HFFc6 (cell line): ENCODE results near the gene DLG1. TPM values are rescaled to one million over a fixed set of nuclear protein-coding genes. Genes with fewer than 3 reads are reported as not detected.

Experiments
- DNase-seq: peaks from one replicate; pipeline ENCODE4 v3.0.0-alpha.2; 2018
- H3K27ac Mint-ChIP-seq: 2 replicates; pipeline ENCODE4 v1.8.0; 2020; ENCODE audit warnings: mild to moderate bottlenecking, mixed read lengths
- H3K27me3 Mint-ChIP-seq: 2 replicates; pipeline ENCODE4 v1.8.0; 2021; ENCODE audit warnings: mild to moderate bottlenecking, moderate library complexity, mixed read lengths; ENCODE audit not compliant: insufficient read depth
- H3K36me3 Mint-ChIP-seq: 2 replicates; pipeline ENCODE4 v1.8.0; 2021; ENCODE audit warnings: low read depth, mixed read lengths
- H3K4me1 Mint-ChIP-seq: 2 replicates; pipeline ENCODE4 v1.8.0; 2020; ENCODE audit warnings: low read depth, mixed read lengths
- H3K4me3 Mint-ChIP-seq: 2 replicates; pipeline ENCODE4 v1.8.0; 2020; ENCODE audit warnings: mild to moderate bottlenecking, moderate library complexity, mixed read lengths
- H3K9me3 Mint-ChIP-seq: 2 replicates; pipeline ENCODE4 v1.8.0; 2020; ENCODE audit warnings: mild to moderate bottlenecking, mixed read lengths
- total RNA-seq, 6 experiments: library from RNA; stranded (reverse); fragmentation: NEBNext Ultra II Directional; extraction: Animal tissue kit (Norgen Biotek cat#: 25700); gene quantifications; 2 replicates in 1 of 6; 3 replicates in 5 of 6; pipeline ENCODE4 v1.2.3, GENCODE V29; 2021
- TF ChIP-seq, protein P1 (sequence below): fragments of 200-600 bp; sonication (generic); IDR thresholded peaks from 2 replicates; pipeline ENCODE4 v1.5.0; 2021; ENCODE audit warnings: antibody characterized with exemption, mild to moderate bottlenecking

The DLG1 gene
- total RNA-seq, 6 experiments from 2014 or later = 64.8 to 82.5 (median 74.7) TPM

GRCh38 chr3:197306374-197307086 is 8.1 kb upstream of the DLG1 start:
- TF ChIP-seq, protein P1, sequence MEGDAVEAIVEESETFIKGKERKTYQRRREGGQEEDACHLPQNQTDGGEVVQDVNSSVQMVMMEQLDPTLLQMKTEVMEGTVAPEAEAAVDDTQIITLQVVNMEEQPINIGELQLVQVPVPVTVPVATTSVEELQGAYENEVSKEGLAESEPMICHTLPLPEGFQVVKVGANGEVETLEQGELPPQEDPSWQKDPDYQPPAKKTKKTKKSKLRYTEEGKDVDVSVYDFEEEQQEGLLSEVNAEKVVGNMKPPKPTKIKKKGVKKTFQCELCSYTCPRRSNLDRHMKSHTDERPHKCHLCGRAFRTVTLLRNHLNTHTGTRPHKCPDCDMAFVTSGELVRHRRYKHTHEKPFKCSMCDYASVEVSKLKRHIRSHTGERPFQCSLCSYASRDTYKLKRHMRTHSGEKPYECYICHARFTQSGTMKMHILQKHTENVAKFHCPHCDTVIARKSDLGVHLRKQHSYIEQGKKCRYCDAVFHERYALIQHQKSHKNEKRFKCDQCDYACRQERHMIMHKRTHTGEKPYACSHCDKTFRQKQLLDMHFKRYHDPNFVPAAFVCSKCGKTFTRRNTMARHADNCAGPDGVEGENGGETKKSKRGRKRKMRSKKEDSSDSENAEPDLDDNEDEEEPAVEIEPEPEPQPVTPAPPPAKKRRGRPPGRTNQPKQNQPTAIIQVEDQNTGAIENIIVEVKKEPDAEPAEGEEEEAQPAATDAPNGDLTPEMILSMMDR = no peak
- peaks cover 78% of the 10 kb centered on the region for H3K4me1 Mint-ChIP-seq

GRCh38 chr3:197305854-197306253 is 7.4 kb upstream of the DLG1 start:
- Mint-ChIP-seq H3K9me3 (no peaks in the 10 kb centered on the region), H3K27me3 (no peaks in the 10 kb centered on the region; the same call in 1 of the 2 replicates), H3K27ac (peak overlapping the region; percentile 84), H3K4me3 (peak overlapping the region; percentile 28), H3K4me1 (peaks cover 75% of the 10 kb centered on the region), H3K36me3 (no peaks in the 10 kb centered on the region)
- peak; percentile 61 for DNase-seq
- TF ChIP-seq, protein P1 = no peak

More at GRCh38 chr3:197306374-197307086, 8.1 kb upstream of the DLG1 start:
- DNase-seq = peak; percentile 82
- H3K36me3 Mint-ChIP-seq = no peaks in the 10 kb centered on the region
- peak overlapping the region; percentile 27 for H3K4me3 Mint-ChIP-seq
- no peaks in the 10 kb centered on the region for H3K9me3 Mint-ChIP-seq
- peak overlapping the region; percentile 84 for H3K27ac Mint-ChIP-seq
- no peaks in the 10 kb centered on the region; the same call in none of the 2 replicates for H3K27me3 Mint-ChIP-seq

- Mint-ChIP-seq H3K36me3 (no peaks in the 10 kb centered on the region), H3K27me3 (no peaks in the 10 kb centered on the region; the same call in 1 of the 2 replicates), H3K4me1 (peaks cover 65% of the 10 kb centered on the region), H3K27ac (no peak overlapping the region), H3K9me3 (no peaks in the 10 kb centered on the region), H3K4me3 (no peak overlapping the region)
- DNase-seq = no peak
- TF ChIP-seq, protein P1 = no peak
Measured at GRCh38 chr3:197303452-197303851, 5.0 kb upstream of the DLG1 start.

DNA sequence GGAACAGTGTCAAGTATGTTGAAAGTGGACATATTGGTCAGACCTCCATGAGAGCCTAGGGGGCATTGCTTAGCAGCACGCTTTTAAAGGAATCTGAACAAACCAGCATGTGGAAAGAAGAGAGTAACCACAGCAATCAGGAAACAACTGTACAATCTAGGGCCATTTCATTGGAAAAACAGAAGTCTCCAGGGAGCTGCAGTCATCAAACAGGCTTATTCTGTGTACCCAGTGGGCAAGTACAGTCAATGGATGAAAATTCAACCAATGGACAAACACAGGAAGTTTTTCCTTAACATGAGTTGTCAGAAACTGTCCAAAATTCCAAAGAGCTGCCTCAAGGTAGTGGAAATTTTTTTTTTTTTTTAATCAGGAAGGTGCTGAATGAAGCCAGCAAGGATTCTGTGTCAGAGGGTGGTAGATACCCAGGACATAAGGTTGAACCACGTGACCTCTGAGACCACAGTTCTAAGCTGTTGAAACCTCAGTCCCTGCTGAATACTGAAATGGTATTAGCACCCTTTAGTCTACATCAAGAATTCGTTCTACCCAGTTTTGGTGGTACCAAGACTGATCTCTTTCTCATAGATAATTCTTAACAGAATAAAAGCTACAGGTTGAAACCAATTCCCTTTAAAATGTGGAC is 4.4 kb upstream of the DLG1 start:
- Mint-ChIP-seq H3K4me1 (peaks cover 58% of the 10 kb centered on the region), H3K4me3 (peak overlapping the region; percentile 44; the same call in 1 of the 2 replicates), H3K9me3 (no peaks in the 10 kb centered on the region), H3K36me3 (no peaks in the 10 kb centered on the region), H3K27me3 (no peaks in the 10 kb centered on the region; the same call in 1 of the 2 replicates), H3K27ac (peak overlapping the region; percentile 63)
- TF ChIP-seq, protein P1 = 0 out of 2 replicates have a peak, but pooled peaks have one; percentile 9
- DNase-seq = peak; percentile 61

DNA sequence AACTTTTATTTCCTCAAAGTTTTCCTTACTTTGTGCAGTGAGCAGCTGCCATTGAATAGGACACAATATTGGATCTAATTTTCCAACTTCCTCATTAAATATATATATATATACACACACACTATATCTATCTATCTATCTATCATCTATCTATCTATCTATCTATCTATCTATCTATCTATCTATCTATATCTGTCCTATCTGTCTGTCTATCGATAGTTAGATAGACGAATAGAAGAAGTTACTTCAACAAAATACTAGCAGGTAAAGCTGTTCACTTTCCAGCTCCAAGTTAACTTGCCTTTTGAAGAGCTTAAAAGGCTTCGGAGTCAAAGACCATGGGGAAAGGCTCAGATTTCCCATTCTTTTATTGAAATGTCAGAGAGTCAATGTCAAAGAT is 3.6 kb upstream of the DLG1 start:
- Mint-ChIP-seq H3K27ac (peak overlapping the region; percentile 63), H3K27me3 (no peaks in the 10 kb centered on the region; the same call in 1 of the 2 replicates), H3K36me3 (peaks cover 3% of the 10 kb centered on the region), H3K4me3 (no peak overlapping the region), H3K4me1 (peaks cover 50% of the 10 kb centered on the region), H3K9me3 (no peaks in the 10 kb centered on the region)
- TF ChIP-seq, protein P1 = no peak
- DNase-seq = no peak
